Uterus (tissue), 4 donors: Measurements from ENCODE around the gene THRB. TPM values are rescaled to one million over a fixed set of nuclear protein-coding genes. Genes with fewer than 3 reads are reported as not detected.
"Not testable (repeated sequence)": the region's sequence is repeated elsewhere in the genome, so short reads cannot be mapped to it uniquely, and the experiment has no call there.

Source experiments
- DNase-seq, 2 donors: peaks; one replicate each; pipeline ENCODE4 v3.0.0-alpha.2; 2019 to 2020
- H3K27ac ChIP-seq, 2 donors: fragments of 200-600 bp; sonication (generic); 1 replicate in 1 of 2; 2 replicates in 1 of 2; pipeline ENCODE4 v1.5.1; 2016 to 2018
- H3K27me3 ChIP-seq, 2 donors: fragments of 200-600 bp; sonication (generic); one replicate each; pipeline ENCODE4 v1.5.1; 2018 to 2019; ENCODE audit warnings: control low read depth in 1 of 2
- H3K36me3 ChIP-seq, 2 donors: fragments of 200-600 bp; sonication (generic); one replicate each; pipeline ENCODE4 v1.5.1; 2019; ENCODE audit warnings: control low read depth in 1 of 2
- H3K4me1 ChIP-seq, 2 donors: fragments of 200-600 bp; sonication (generic); one replicate each; pipeline ENCODE4 v1.5.1; 2018 to 2019; ENCODE audit warnings: control low read depth in 1 of 2
- H3K4me3 ChIP-seq, 2 donors: fragments of 200-600 bp; sonication (generic); 1 replicate in 1 of 2; 2 replicates in 1 of 2; pipeline ENCODE4 v1.5.1; 2018 to 2019; ENCODE audit warnings: mild to moderate bottlenecking in 1 of 2
- H3K9me3 ChIP-seq, 2 donors: fragments of 200-600 bp; sonication (generic); one replicate each; pipeline ENCODE4 v1.5.1; 2019; ENCODE audit warnings: control low read depth in 1 of 2
- CTCF ChIP-seq, 4 experiments: fragments of 200-600 bp in 2 of 4; fragments of 450-650 bp in 2 of 4; sonication (generic) in 2 of 4; IDR thresholded peaks; one replicate each; pipeline ENCODE4 v1.5.1; 2016 to 2019; ENCODE audit warnings: antibody characterized with exemption in 4 of 4, mild to moderate bottlenecking in 2 of 4, moderate library complexity in 1 of 4
- POLR2A ChIP-seq, 2 donors: fragments of 450-650 bp; IDR thresholded peaks; one replicate each; pipeline ENCODE4 v1.6.1; 2016; ENCODE audit warnings: antibody characterized with exemption in 2 of 2, mild to moderate bottlenecking in 1 of 2, moderate library complexity in 1 of 2
- intact Hi-C: fragments of 100-400 bp; cut with DNase I; formaldehyde crosslinking; loops from one replicate; pipeline ENCODE4 v1.15.1; 2023; ENCODE audit warnings: low total_unique reads
- total RNA-seq, 4 donors: library from RNA; depleted of rRNA in 3 of 4; stranded (reverse); fragments of >200 nt in 3 of 4; gene quantifications; one replicate each; pipeline versions ENCODE4 v1.1.0 to v1.2.4, GENCODE V29; 2014 to 2023
- donor health status: DM: yes; HTN: yes; CAD: no.

THRB gene
- total RNA-seq, 4 donors from 2014 or later = 4.6 to 38.2 (median 17.3) TPM

GRCh38 chr3:24096271-24096670 is 398.4 kb downstream of the THRB start:
- no peak for TF ChIP-seq CTCF (IDR thresholded peaks at IDR 0.05)
- TF ChIP-seq POLR2A (IDR thresholded peaks at IDR 0.05) = no peak
- H3K36me3 ChIP-seq = no peaks in the 10 kb centered on the region
- H3K27ac ChIP-seq = no peak overlapping the region
- H3K9me3 ChIP-seq = no peaks in the 10 kb centered on the region
- H3K4me1 ChIP-seq = no peaks in the 10 kb centered on the region
- no peak for DNase-seq
- H3K4me3 ChIP-seq = no peak overlapping the region
- no peaks in the 10 kb centered on the region for H3K27me3 ChIP-seq
- intact Hi-C loops = no loop called here

- H3K27ac ChIP-seq, H3K27me3 ChIP-seq, H3K4me1 ChIP-seq, H3K9me3 ChIP-seq, H3K4me3 ChIP-seq, intact Hi-C loops, DNase-seq, H3K36me3 ChIP-seq: not testable (repeated sequence)
These were observed 399.8 kb downstream of the THRB start for GRCh38 chr3:24094818-24095217.

- no peak for TF ChIP-seq CTCF (IDR thresholded peaks at IDR 0.05)
- TF ChIP-seq POLR2A (IDR thresholded peaks at IDR 0.05) = no peak
- no peak overlapping the region for H3K4me3 ChIP-seq
- intact Hi-C loops = no loop called here
These were observed 405.9 kb downstream of the THRB start for GRCh38 chr3:24088782-24089181.

GRCh38 chr3:24087469-24087868 is 407.2 kb downstream of the THRB start:
- H3K9me3 ChIP-seq = no peaks in the 10 kb centered on the region
- no peak overlapping the region for H3K4me3 ChIP-seq
- no peak for TF ChIP-seq POLR2A (IDR thresholded peaks at IDR 0.05)
- no peak for TF ChIP-seq CTCF (IDR thresholded peaks at IDR 0.05)
- no peaks in the 10 kb centered on the region for H3K36me3 ChIP-seq
- H3K27ac ChIP-seq = no peak overlapping the region
- intact Hi-C loops = no loop called here
- DNase-seq = no peak
- H3K4me1 ChIP-seq = no peaks in the 10 kb centered on the region
- no peaks in the 10 kb centered on the region for H3K27me3 ChIP-seq

More at GRCh38 chr3:24088782-24089181, 405.9 kb downstream of the THRB start:
- no peaks in the 10 kb centered on the region for H3K4me1 ChIP-seq
- H3K9me3 ChIP-seq = no peaks in the 10 kb centered on the region
- no peaks in the 10 kb centered on the region for H3K27me3 ChIP-seq
- no peak for DNase-seq
- H3K36me3 ChIP-seq = no peaks in the 10 kb centered on the region
- no peak overlapping the region for H3K27ac ChIP-seq

GRCh38 chr3:24086617-24087404 is 407.8 kb downstream of the THRB start:
- Histone ChIP-seq H3K27ac (no peak overlapping the region), H3K4me3 (no peak overlapping the region), H3K36me3 (no peaks in the 10 kb centered on the region), H3K27me3 (no peaks in the 10 kb centered on the region), H3K4me1 (no peaks in the 10 kb centered on the region), H3K9me3 (no peaks in the 10 kb centered on the region)
- intact Hi-C loops = no loop called here
- DNase-seq = no peak
- TF ChIP-seq POLR2A (IDR thresholded peaks at IDR 0.05) (no peak), CTCF (IDR thresholded peaks at IDR 0.05) (no peak)
